Smooth muscle cell (in vitro differentiated cells): ENCODE measurements around the gene ZBTB20. TPM values are rescaled to one million over a fixed set of nuclear protein-coding genes. Genes with fewer than 3 reads are reported as not detected.

ENCODE experiments used
- DNase-seq: peaks from one replicate; lab custom pipeline; 2025; ENCODE audit not compliant: unreplicated experiment; lab: John Stamatoyannopoulos, UW
- H2AFZ ChIP-seq: fragments of 200-600 bp; sonication (generic); 2 replicates; pipeline ENCODE4 v1.6.0; 2016; ENCODE audit warnings: antibody characterized with exemption, low read depth, mild to moderate bottlenecking
- H3F3A ChIP-seq: fragments of 200-600 bp; sonication (generic); 2 replicates; pipeline ENCODE4 v1.6.0; 2017; ENCODE audit warnings: antibody characterized with exemption, low read depth
- H3K27ac ChIP-seq: fragments of 200-600 bp; sonication (generic); 2 replicates; pipeline ENCODE4 v1.5.1; 2016; ENCODE audit warnings: low read depth, mild to moderate bottlenecking
- H3K27me3 ChIP-seq: fragments of 200-600 bp; sonication (generic); 2 replicates; pipeline ENCODE4 v1.6.1; 2016; ENCODE audit warnings: low read depth, mild to moderate bottlenecking
- H3K36me3 ChIP-seq: fragments of 200-600 bp; sonication (generic); 2 replicates; pipeline ENCODE4 v1.5.1; 2016; ENCODE audit warnings: low read depth
- H3K4me1 ChIP-seq: fragments of 200-600 bp; sonication (generic); 2 replicates; pipeline ENCODE4 v1.5.1; 2016; ENCODE audit warnings: low read depth
- H3K4me2 ChIP-seq: fragments of 200-600 bp; sonication (generic); 2 replicates; pipeline ENCODE4 v1.6.0; 2016; ENCODE audit warnings: mild to moderate bottlenecking
- H3K4me3 ChIP-seq: fragments of 200-600 bp; sonication (generic); 2 replicates; pipeline ENCODE4 v1.5.1; 2016; ENCODE audit warnings: mild to moderate bottlenecking
- H3K79me2 ChIP-seq: fragments of 200-600 bp; sonication (generic); 2 replicates; pipeline ENCODE4 v1.6.0; 2016; ENCODE audit warnings: low read depth, mild to moderate bottlenecking
- H3K9ac ChIP-seq: fragments of 200-600 bp; sonication (generic); 2 replicates; pipeline ENCODE4 v1.6.0; 2016; ENCODE audit warnings: low read depth
- H3K9me3 ChIP-seq: fragments of 200-600 bp; sonication (generic); replicated peaks from 2 replicates; pipeline ENCODE4 v1.5.1; 2016; ENCODE audit warnings: low read depth
- H4K20me1 ChIP-seq: fragments of 200-600 bp; sonication (generic); 2 replicates; pipeline ENCODE4 v1.6.0; 2016; ENCODE audit warnings: low read depth
- CTCF ChIP-seq: fragments of 200-600 bp; sonication (generic); IDR thresholded peaks from 2 replicates; pipeline ENCODE4 v1.5.1; 2017; ENCODE audit warnings: borderline replicate concordance, mild to moderate bottlenecking, antibody characterized with exemption; ENCODE audit not compliant: insufficient read depth, poor library complexity, severe bottlenecking
- WGBS: methylation state at CpG from one replicate; pipeline ENCODE4 v1.1.7; 2016; ENCODE audit warnings: low lambda C conversion rate; 5-methylcytosine and 5-hydroxymethylcytosine counted together
- polyA plus RNA-seq: library from polyadenylated mRNA; unstranded; fragments of >200 nt; fragmentation: Nextera tagmentation; extraction: Ambion mirVana; gene quantifications from 2 replicates; pipeline ENCODE4 v1.2.1, GENCODE V29; 2016
- total RNA-seq: library from RNA; depleted of rRNA; stranded (reverse); fragments of >200 nt; gene quantifications from 2 replicates; pipeline ENCODE4 v1.2.3, GENCODE V29; 2014

Gene ZBTB20
- total and polyA plus RNA-seq, 2 experiments from 2014 or later = 4.9 to 6.8 TPM

- Histone ChIP-seq H3K36me3 (no peaks in the 10 kb centered on the region), H3K4me3 (no peak overlapping the region), H3K9ac (no peak overlapping the region), H3K4me2 (no peak overlapping the region), H2AFZ (no peak overlapping the region), H3K4me1 (no peaks in the 10 kb centered on the region), H3F3A (no peaks in the 10 kb centered on the region), H3K27me3 (no peaks in the 10 kb centered on the region), H3K9me3 (no peaks in the 10 kb centered on the region), H3K27ac (no peak overlapping the region), H3K79me2 (no peaks in the 10 kb centered on the region), H4K20me1 (peaks cover 16% of the 10 kb centered on the region)
- no peak for DNase-seq
- peak; percentile 80 for TF ChIP-seq CTCF
- WGBS = 36% methylated on average over 8 of the region's 8 CpGs
Measured at GRCh38 chr3:114418724-114419543, 728.2 kb downstream of the ZBTB20 start.

GRCh38 chr3:114418107-114418506 lies 729.0 kb downstream of the ZBTB20 start:
- H3F3A ChIP-seq = no peaks in the 10 kb centered on the region
- H2AFZ ChIP-seq = no peak overlapping the region
- TF ChIP-seq CTCF = no peak
- H3K79me2 ChIP-seq = no peaks in the 10 kb centered on the region
- no peaks in the 10 kb centered on the region for H3K27me3 ChIP-seq
- peaks cover 16% of the 10 kb centered on the region for H4K20me1 ChIP-seq
- no peaks in the 10 kb centered on the region for H3K9me3 ChIP-seq
- no peaks in the 10 kb centered on the region for H3K36me3 ChIP-seq
- H3K9ac ChIP-seq = no peak overlapping the region
- DNase-seq = no peak
- no peak overlapping the region for H3K27ac ChIP-seq
- H3K4me3 ChIP-seq = no peak overlapping the region
- H3K4me2 ChIP-seq = no peak overlapping the region
- H3K4me1 ChIP-seq = no peaks in the 10 kb centered on the region

GRCh38 chr3:114417675-114418074 lies 729.4 kb downstream of the ZBTB20 start:
- H3K36me3 ChIP-seq = no peaks in the 10 kb centered on the region
- 96% methylated on average over 3 of the region's 3 CpGs for WGBS
- no peak overlapping the region for H3K4me2 ChIP-seq
- H3F3A ChIP-seq = no peaks in the 10 kb centered on the region
- no peak for DNase-seq
- no peaks in the 10 kb centered on the region for H3K27me3 ChIP-seq
- peaks cover 16% of the 10 kb centered on the region for H4K20me1 ChIP-seq
- no peaks in the 10 kb centered on the region for H3K4me1 ChIP-seq
- no peak overlapping the region for H3K4me3 ChIP-seq
- no peak overlapping the region for H3K9ac ChIP-seq
- TF ChIP-seq CTCF = no peak
- no peak overlapping the region for H3K27ac ChIP-seq
- H3K79me2 ChIP-seq = no peaks in the 10 kb centered on the region
- no peak overlapping the region for H2AFZ ChIP-seq
- H3K9me3 ChIP-seq = no peaks in the 10 kb centered on the region

GRCh38 chr3:114417265-114417664 lies 729.8 kb downstream of the ZBTB20 start:
- no peaks in the 10 kb centered on the region for H3K9me3 ChIP-seq
- H3K27me3 ChIP-seq = no peaks in the 10 kb centered on the region
- H3F3A ChIP-seq = no peaks in the 10 kb centered on the region
- H3K9ac ChIP-seq = no peak overlapping the region
- no peak overlapping the region for H3K4me2 ChIP-seq
- no peaks in the 10 kb centered on the region for H3K4me1 ChIP-seq
- no peak overlapping the region for H2AFZ ChIP-seq
- WGBS = 93% methylated on average over 5 of the region's 5 CpGs
- no peaks in the 10 kb centered on the region for H3K79me2 ChIP-seq
- no peaks in the 10 kb centered on the region for H3K36me3 ChIP-seq
- TF ChIP-seq CTCF = no peak
- H3K4me3 ChIP-seq = no peak overlapping the region
- DNase-seq = no peak
- H4K20me1 ChIP-seq = peaks cover 14% of the 10 kb centered on the region
- no peak overlapping the region for H3K27ac ChIP-seq
